Urinary bladder (tissue), 4 donors: Measurements from ENCODE around the gene CYP11A1. TPM values are rescaled to one million over a fixed set of nuclear protein-coding genes. Genes with fewer than 3 reads are reported as not detected.

Experiments used
- DNase-seq: peaks from one replicate; pipeline ENCODE4 v3.0.0-alpha.2; 2015; ENCODE audit errors: extremely low spot score
- H3K27ac ChIP-seq: one replicate; pipeline ENCODE4 v1.5.1; 2013; ENCODE audit warnings: low read depth, mild to moderate bottlenecking, moderate library complexity
- H3K36me3 ChIP-seq: one replicate; pipeline ENCODE4 v1.6.1; 2013; ENCODE audit warnings: mild to moderate bottlenecking, moderate library complexity; ENCODE audit not compliant: insufficient read depth
- H3K4me1 ChIP-seq: one replicate; pipeline ENCODE4 v1.6.1; 2013; ENCODE audit warnings: mild to moderate bottlenecking, moderate library complexity; ENCODE audit not compliant: insufficient read depth
- H3K4me3 ChIP-seq: one replicate; pipeline ENCODE4 v1.5.1; 2013; ENCODE audit warnings: low read depth, low read length
- WGBS: extraction: QIAGEN DNeasy Blood & Tissue Kit; methylation state at CpG from one replicate; pipeline ENCODE4 v1.1.7; 2013; 5-methylcytosine and 5-hydroxymethylcytosine counted together
- polyA plus RNA-seq: library from polyadenylated mRNA; stranded (reverse); fragments of 200-250 nt; gene quantifications from one replicate; pipeline ENCODE4 v1.2.3, GENCODE V29; 2013
- total RNA-seq: library from RNA; depleted of rRNA; stranded (reverse); fragments of >200 nt; gene quantifications from one replicate; pipeline ENCODE4 v1.2.3, GENCODE V29; 2014
- donor health status: healthy with polysubstance abuse.
- donor health status: healthy.

Gene CYP11A1
- total and polyA plus RNA-seq, 2 donors = 0.21 to 0.38 TPM

DNA sequence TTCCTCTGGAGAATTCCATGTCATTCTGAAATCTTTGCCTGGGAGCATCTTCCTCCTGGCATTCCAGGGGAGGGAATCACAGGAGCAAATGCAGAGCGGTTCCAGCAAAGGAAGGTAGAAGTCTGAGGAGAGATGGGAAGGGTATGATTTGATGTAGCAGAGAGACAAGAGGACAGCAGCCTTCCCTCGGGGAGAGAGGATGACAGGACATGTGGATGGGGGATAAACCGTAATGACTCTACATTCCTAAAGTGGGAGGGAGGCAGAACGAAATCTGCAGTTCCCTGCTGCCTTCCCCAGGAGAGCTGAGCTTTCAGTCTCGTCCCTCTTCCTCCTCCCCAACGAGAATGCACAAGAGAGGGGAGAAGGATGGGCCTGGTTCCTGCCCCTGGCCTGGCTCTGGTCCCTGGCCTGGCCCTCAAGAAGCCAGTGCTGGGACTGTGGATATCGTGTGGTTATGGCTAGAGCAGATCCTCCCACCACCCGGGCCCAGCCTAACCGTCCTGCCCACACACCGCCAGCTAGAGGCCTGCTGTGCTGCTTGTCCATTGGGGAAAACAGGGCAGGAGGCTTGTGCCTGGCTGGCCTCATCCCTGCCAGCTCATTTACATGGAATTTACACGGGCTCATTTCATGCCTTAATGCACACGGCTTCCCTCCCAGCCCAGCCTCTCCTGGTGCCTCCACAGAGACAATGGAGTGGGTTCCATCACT, 39.7 kb upstream of the CYP11A1 start:
- no peak for DNase-seq
- WGBS = 37% methylated on average over 12 of the region's 12 CpGs
- Histone ChIP-seq H3K4me3 (no peak overlapping the region), H3K36me3 (no peaks in the 10 kb centered on the region), H3K27ac (no peak overlapping the region), H3K4me1 (no peaks in the 10 kb centered on the region)

DNA sequence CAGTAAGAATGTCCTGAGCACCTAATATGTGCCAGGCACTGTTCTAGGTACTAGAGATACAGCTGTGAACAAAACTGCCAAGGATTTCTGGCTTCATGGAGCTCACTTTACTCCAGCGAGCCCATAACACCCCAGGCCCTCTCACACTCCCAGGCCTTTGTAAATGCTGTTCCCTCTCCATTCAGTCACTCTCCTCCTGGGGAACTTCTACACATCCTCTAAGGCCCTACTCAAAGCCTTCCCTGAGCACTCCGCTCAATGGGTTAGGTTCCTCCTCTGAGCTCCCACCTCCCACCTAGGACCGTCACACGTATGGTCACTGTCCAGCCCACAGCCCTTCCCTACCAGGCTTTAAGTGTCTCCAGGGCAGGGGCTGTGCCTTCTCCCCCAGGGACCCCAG, 39.1 kb upstream of the CYP11A1 start:
- H3K4me3 ChIP-seq = no peak overlapping the region
- WGBS = 93% methylated on average over 4 of the region's 4 CpGs
- H3K27ac ChIP-seq = no peak overlapping the region
- H3K36me3 ChIP-seq = no peaks in the 10 kb centered on the region
- no peaks in the 10 kb centered on the region for H3K4me1 ChIP-seq
- DNase-seq = no peak

DNA sequence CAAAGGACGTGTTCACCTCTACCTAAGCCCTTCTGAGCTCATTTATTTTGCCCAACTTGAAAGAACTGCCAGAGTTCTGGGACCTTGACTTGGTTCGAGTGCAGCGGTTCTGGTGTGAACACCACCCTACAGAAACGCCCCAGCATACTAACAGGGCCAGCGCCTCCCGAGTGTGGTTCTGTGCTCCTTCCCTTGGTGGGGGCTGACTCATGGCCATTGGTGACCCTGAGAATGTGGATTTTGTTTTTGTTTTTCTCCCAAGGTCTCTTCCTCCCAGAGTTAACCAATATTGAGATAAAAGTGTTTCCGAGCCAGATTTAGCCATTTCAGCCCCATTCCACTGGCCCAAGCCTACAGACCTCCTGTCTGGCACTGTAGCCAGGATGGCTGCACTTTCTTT, 38.4 kb upstream of the CYP11A1 start:
- DNase-seq = no peak
- 91% methylated on average over 7 of the region's 7 CpGs for WGBS
- no peak overlapping the region for H3K4me3 ChIP-seq
- no peaks in the 10 kb centered on the region for H3K4me1 ChIP-seq
- H3K27ac ChIP-seq = no peak overlapping the region
- no peaks in the 10 kb centered on the region for H3K36me3 ChIP-seq

DNA sequence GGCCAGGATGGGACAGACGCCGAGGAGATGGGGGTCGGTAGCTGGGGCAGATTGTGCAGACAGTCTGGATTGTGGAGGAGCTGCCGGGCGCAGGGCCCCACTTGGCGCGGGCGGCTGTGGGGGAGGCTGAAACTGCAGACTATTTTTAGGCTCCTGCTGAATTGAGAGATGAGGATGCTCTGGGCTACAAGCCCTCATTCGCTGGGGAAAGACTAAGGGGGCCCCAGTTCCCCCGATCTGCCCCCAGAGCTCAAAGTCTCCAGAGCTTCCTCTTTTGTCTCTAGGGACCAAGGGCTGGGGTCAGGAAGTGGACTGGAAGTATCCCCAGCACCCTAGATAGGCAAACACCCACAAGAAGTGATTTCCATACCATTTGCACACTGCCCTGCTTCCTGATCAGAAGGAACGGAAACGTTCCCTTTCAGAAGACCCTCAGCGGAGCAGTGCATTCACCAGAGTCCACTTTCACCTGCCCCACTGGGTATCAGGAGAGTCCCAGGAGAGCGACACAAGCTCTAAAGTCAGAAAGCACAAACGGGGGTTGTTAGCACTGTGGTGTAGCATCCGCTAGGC, 36.6 kb upstream of the CYP11A1 start:
- no peak overlapping the region for H3K4me3 ChIP-seq
- no peaks in the 10 kb centered on the region for H3K36me3 ChIP-seq
- no peak overlapping the region for H3K27ac ChIP-seq
- no peaks in the 10 kb centered on the region for H3K4me1 ChIP-seq
- peak; percentile 58 for DNase-seq
- 39% methylated on average over 16 of the region's 16 CpGs for WGBS

DNA sequence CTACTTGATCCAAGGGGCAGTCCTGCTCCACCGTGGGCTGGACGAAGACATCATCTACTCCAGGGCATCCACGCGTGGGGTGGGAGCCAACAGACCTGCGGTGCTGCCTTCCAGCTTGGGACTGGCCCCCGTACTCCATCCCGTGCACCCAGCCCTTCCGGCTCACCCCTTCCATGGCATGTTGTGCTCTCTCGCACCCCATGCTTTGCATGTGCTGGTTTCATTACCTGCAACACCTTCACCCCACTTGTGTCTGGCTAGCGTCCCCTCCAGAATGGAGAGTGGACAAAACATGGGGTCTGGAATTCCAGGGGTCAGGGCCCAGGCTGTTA, 36.1 kb upstream of the CYP11A1 start:
- Histone ChIP-seq H3K4me3 (no peak overlapping the region), H3K27ac (no peak overlapping the region), H3K36me3 (no peaks in the 10 kb centered on the region), H3K4me1 (no peaks in the 10 kb centered on the region)
- DNase-seq = no peak
- WGBS = 76% methylated on average over 10 of the region's 10 CpGs

DNA sequence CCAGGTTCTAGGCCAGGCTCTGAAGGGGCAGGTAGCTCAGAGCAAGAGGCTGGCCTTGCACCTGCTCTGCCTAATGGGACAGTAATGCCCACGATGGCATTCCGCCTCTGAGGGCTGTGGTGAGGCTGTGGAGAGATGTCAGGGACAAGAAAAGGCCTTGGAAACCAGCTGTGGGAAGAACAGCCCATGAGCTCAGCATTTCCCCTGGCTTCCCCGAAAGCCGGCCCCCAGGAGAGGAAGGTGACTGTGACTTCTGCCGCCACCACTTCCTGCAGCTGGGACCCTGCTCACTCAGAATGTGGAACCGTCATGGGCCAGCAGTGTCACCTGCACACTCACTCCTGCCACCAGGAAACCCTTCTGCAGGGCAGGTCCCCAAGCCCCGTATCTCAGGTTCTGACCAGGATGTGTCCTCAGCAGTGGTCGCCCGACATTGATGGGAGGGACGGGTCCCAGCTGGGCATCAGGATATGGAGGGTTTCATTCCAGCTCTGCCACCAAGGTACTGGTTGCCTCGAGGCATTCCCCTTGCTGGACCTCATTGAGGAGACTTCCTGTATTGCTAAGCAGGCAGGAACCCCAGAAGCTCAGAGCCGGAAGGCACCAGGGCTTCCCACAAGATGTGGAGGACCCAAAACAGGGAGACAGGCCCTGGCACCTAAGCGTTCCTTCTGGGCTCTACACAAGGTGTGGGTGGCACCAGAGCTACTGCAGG, 35.6 kb upstream of the CYP11A1 start:
- Histone ChIP-seq H3K4me3 (no peak overlapping the region), H3K36me3 (no peaks in the 10 kb centered on the region), H3K4me1 (no peaks in the 10 kb centered on the region), H3K27ac (no peak overlapping the region)
- WGBS = 71% methylated on average over 13 of the region's 13 CpGs
- DNase-seq = no peak

DNA sequence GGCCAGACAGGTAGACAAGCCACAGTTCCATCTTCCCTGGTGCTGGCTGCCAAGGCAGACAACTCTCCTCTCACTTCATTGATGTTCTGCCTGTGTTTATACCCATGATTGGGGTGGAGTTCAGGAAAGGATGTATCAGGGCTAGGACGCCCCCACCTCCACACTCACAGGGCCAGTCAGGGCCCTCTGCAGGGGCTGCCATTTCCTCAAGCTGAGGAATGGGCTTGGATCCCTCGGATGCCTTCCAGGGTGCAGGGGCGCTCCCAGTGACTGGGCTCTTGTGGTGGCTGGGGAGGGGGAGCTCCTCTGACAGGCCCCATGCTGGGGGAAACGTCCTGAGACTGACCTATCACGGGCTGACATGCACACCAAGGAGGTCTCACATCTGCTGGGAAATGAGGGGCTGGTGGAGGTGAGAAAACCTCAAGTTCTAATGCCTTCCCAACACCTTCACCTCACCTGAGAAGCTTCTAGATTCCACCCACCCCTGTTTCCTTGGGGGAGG, 34.9 kb upstream of the CYP11A1 start:
- H3K27ac ChIP-seq = no peak overlapping the region
- 84% methylated on average over 5 of the region's 5 CpGs for WGBS
- DNase-seq = no peak
- H3K36me3 ChIP-seq = no peaks in the 10 kb centered on the region
- no peaks in the 10 kb centered on the region for H3K4me1 ChIP-seq
- no peak overlapping the region for H3K4me3 ChIP-seq

DNA sequence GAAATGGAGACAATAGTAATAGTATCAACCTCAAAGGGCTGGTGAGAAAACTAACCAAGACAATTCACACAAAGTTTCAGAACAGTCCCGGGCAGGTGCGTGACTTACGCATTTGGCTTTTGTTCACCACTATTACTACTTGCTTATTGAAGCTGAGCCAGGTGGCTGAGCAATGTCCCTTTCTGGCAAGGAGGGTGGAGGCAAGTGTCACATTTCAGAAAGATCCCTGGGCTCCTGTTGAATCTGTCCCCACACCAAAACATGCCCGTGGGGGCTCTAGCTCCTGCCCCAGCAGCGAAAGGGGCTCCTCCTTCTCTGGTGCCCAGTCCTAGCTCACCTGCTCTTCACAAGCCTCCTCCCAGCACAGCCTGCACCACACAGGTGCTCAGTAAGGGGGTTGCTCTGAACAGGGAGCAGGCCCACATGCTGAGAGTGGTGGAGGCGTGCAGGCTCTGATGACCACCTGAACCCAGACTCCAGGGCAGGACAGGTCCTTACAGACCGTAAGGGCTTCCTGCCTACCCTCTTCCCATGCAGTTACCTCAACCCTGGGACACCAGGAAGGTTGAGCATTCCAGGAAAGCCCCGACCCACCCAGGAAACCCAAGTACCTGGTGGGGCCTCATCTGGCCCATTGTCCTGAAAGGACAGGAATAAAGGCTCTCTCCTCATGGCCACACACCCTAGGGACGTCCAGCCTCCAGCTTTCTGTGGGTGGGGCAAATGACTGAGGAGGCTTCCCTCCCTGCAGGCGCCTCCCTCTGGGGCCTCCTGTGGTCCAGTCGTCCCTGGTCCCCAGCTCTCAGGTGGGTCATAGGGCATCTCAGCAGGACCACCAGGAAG, 33.7 kb upstream of the CYP11A1 start:
- no peaks in the 10 kb centered on the region for H3K4me1 ChIP-seq
- no peaks in the 10 kb centered on the region for H3K36me3 ChIP-seq
- no peak overlapping the region for H3K27ac ChIP-seq
- WGBS = 66% methylated on average over 11 of the region's 11 CpGs
- no peak for DNase-seq
- no peak overlapping the region for H3K4me3 ChIP-seq

DNA sequence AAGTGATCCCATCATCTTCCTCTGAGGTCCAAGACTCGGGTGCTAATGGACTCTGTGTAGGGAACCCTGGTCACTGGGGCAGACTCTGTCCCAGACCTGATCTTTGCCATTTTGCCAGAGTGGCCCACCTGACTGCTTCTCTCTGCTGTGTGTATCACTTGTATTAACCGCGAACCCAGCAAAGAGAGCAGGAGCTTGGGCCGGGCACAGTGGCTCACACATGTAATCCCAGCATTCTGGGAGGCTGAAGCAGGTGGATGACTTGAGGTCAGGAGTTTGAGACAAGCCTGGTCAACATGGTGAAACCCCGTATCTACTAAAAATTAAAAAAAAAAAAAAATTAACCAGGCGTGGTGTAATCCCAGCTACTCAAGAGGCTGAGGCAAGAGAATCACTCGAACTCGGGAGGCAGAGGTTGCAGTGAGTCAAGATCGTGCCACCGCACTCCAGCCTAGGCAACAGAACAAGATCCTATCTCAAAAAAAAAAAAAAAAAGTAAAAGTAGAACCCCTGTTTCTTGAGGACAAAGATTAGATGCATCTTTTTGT, 32.9 kb upstream of the CYP11A1 start:
- H3K27ac ChIP-seq = no peak overlapping the region
- H3K4me3 ChIP-seq = no peak overlapping the region
- no peak for DNase-seq
- WGBS = 90% methylated on average over 10 of the region's 10 CpGs
- no peaks in the 10 kb centered on the region for H3K4me1 ChIP-seq
- H3K36me3 ChIP-seq = no peaks in the 10 kb centered on the region

DNA sequence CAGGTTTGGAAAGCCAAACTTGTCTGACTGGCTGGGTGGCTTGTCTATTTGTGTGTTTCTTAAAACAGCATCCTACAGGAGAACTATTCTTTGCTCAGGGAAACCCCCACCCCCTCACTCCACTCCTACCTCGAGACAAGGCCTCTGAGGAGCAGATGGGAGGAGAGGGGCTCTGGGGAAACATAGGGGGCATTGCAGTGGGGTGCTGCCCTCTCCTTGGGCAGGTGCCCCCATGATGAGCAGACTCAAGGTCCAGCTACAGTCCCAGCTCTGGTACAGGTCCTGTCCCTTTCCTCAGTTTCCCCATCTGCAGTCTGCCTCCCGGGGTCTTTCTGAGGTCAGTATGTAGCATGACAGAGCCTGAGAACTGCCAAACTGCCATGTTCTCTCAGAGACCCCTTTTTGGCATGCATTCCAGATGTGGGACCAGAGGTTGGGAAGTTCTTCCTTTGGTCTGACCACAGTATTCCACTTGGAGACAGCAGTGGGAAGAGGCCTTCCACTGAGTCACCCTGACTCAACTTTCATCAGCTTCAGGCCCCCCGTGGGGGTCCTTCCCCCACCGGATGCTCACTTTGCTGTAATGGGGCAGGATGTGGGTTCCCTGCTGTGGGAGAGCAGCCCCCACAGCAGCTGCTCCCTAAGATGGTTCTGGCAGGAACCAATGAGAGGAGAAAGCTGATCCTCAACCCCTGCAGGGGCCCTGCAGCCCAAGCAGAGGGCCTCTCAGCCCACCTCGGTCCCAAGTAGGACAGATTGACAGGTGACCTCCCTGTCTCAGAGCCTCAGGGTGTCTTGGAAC, 32.3 kb upstream of the CYP11A1 start:
- no peak for DNase-seq

DNA sequence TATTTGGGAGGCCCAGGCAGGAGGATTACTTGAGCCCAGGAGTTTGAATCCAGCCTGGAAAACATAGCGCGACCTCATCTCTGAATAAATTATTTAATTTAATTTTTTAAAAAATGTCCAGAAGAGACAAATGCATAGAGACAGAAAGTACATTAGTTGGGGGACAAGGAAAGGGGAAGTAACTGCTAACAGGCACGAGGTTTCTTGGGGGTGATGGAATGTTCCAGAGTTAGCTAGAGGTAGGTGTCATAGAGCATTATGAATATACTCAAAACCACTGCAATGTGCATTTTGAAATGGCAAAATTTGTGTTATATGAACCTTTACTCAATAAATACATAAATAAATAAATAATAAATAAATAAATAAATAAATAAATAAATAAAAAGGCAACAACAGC, 31.7 kb upstream of the CYP11A1 start:
- no peak for DNase-seq
- H3K27ac ChIP-seq = no peak overlapping the region
- no peaks in the 10 kb centered on the region for H3K36me3 ChIP-seq
- H3K4me3 ChIP-seq = no peak overlapping the region
- WGBS = 91% methylated on average over 3 of the region's 3 CpGs
- H3K4me1 ChIP-seq = no peaks in the 10 kb centered on the region

More for the DNA sequence above, 32.3 kb upstream of the CYP11A1 start:
- H3K4me1 ChIP-seq = no peaks in the 10 kb centered on the region
- H3K36me3 ChIP-seq = no peaks in the 10 kb centered on the region
- WGBS = 37% methylated on average over 5 of the region's 5 CpGs
- no peak overlapping the region for H3K27ac ChIP-seq
- no peak overlapping the region for H3K4me3 ChIP-seq

DNA sequence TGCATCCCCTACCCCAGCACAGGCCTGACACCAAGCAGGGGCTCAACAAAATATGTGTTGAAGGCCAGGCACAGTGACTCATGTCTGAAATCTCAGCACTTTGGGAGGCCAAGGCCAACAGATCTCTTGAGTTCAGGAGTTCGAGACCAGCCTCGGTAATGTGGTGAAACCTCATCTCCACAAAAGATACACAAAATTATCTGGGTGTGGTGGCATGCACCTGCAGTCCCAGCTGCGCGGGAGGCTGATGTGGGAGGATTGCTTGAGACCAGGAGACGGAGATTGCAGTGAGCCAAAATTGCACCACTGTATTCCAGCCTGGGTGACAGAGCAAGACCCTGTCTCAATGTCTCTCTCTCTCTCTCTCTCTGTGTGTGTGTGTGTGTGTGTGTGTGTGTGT, 30.7 kb upstream of the CYP11A1 start:
- H3K27ac ChIP-seq = no peak overlapping the region
- no peak for DNase-seq
- 94% methylated on average over 5 of the region's 5 CpGs for whole genome bisulfite sequencing

More for the DNA sequence above, 30.7 kb upstream of the CYP11A1 start:
- H3K4me3 ChIP-seq = no peak overlapping the region
- no peaks in the 10 kb centered on the region for H3K4me1 ChIP-seq
- H3K36me3 ChIP-seq = no peaks in the 10 kb centered on the region
